Trophoblast cell (in vitro differentiated cells and primary cell): ENCODE data around the gene ALKBH8.

ENCODE experiments used
- DNase-seq, 2 donors: peaks; one replicate each; pipeline ENCODE4 v3.0.0-alpha.2; 2016
- H2AFZ ChIP-seq: 2 replicates; pipeline ENCODE4 v1.6.1; 2013; ENCODE audit warnings: low read length, moderate library complexity, mild to moderate bottlenecking; ENCODE audit not compliant: insufficient read depth, poor library complexity
- H2AK5ac ChIP-seq: 2 replicates; pipeline ENCODE4 v1.6.1; 2013; ENCODE audit warnings: mild to moderate bottlenecking, low read length
- H2BK120ac ChIP-seq: 2 replicates; pipeline ENCODE4 v1.6.1; 2013; ENCODE audit warnings: low read length, mild to moderate bottlenecking, moderate library complexity; ENCODE audit not compliant: insufficient read depth, poor library complexity
- H2BK12ac ChIP-seq: 2 replicates; pipeline ENCODE4 v1.6.1; 2013; ENCODE audit warnings: mild to moderate bottlenecking, low read length, moderate library complexity
- H2BK5ac ChIP-seq: 2 replicates; pipeline ENCODE4 v1.6.1; 2013; ENCODE audit warnings: low read length, low read depth, moderate library complexity, mild to moderate bottlenecking; ENCODE audit not compliant: poor library complexity
- H3K14ac ChIP-seq: 2 replicates; pipeline ENCODE4 v1.6.1; 2013; ENCODE audit warnings: mild to moderate bottlenecking, low read length
- H3K18ac ChIP-seq: 2 replicates; pipeline ENCODE4 v1.6.1; 2013; ENCODE audit warnings: mild to moderate bottlenecking, low read length
- H3K23ac ChIP-seq: 2 replicates; pipeline ENCODE4 v1.6.1; 2013; ENCODE audit warnings: low read length
- H3K27ac ChIP-seq: 2 replicates; pipeline ENCODE4 v1.5.1; 2013; ENCODE audit warnings: low read depth, mild to moderate bottlenecking, inconsistent platforms, low read length, moderate library complexity
- H3K27me3 ChIP-seq: 2 replicates; pipeline ENCODE4 v1.6.1; 2013; ENCODE audit warnings: inconsistent platforms, mild to moderate bottlenecking, low read length, moderate library complexity; ENCODE audit not compliant: insufficient read depth
- H3K36me3 ChIP-seq, 2 experiments: 1 replicate in 1 of 2; 2 replicates in 1 of 2; pipeline ENCODE4 v1.6.1; 2013; ENCODE audit warnings: low read length in 2 of 2, mild to moderate bottlenecking in 2 of 2, moderate library complexity in 1 of 2; ENCODE audit not compliant: insufficient read depth in 2 of 2, control insufficient read depth in 1 of 2
- H3K4ac ChIP-seq: 2 replicates; pipeline ENCODE4 v1.6.1; 2013; ENCODE audit warnings: low read depth, mild to moderate bottlenecking, low read length, moderate library complexity
- H3K4me1 ChIP-seq, 2 experiments: 1 replicate in 1 of 2; 2 replicates in 1 of 2; pipeline ENCODE4 v1.6.1; 2013; ENCODE audit warnings: low read length in 2 of 2, mild to moderate bottlenecking in 2 of 2, moderate library complexity in 1 of 2; ENCODE audit not compliant: insufficient read depth in 2 of 2, control insufficient read depth in 1 of 2
- H3K4me2 ChIP-seq: 2 replicates; pipeline ENCODE4 v1.6.1; 2013; ENCODE audit warnings: inconsistent platforms, mild to moderate bottlenecking, low read length, moderate library complexity
- H3K4me3 ChIP-seq: 2 replicates; pipeline ENCODE4 v1.5.1; 2013; ENCODE audit warnings: mild to moderate bottlenecking, low read depth, low read length, inconsistent platforms
- H3K79me1 ChIP-seq: one replicate; pipeline ENCODE4 v1.6.1; 2013; ENCODE audit warnings: low read length
- H3K79me2 ChIP-seq: 2 replicates; pipeline ENCODE4 v1.6.1; 2013; ENCODE audit warnings: low read length, mild to moderate bottlenecking; ENCODE audit not compliant: control insufficient read depth, insufficient read depth, poor library complexity
- H3K9ac ChIP-seq: 2 replicates; pipeline ENCODE4 v1.6.1; 2013; ENCODE audit warnings: mild to moderate bottlenecking, low read length
- H3K9me3 ChIP-seq: 2 replicates; pipeline ENCODE4 v1.6.1; 2013; ENCODE audit warnings: low read depth, mild to moderate bottlenecking, control low read depth, inconsistent platforms, low read length; ENCODE audit not compliant: insufficient read depth
- H4K12ac ChIP-seq: 2 replicates; pipeline ENCODE4 v1.6.1; 2013; ENCODE audit warnings: low read depth, mild to moderate bottlenecking, low read length, moderate library complexity
- H4K8ac ChIP-seq: 2 replicates; pipeline ENCODE4 v1.6.1; 2013; ENCODE audit warnings: low read depth, mild to moderate bottlenecking, low read length, moderate library complexity
- H4K91ac ChIP-seq: one replicate; pipeline ENCODE4 v1.6.1; 2013; ENCODE audit warnings: low read depth, mild to moderate bottlenecking, low read length, moderate library complexity
- WGBS: extraction: QIAGEN DNeasy Blood & Tissue Kit; methylation state at CpG from one replicate; pipeline ENCODE4 v1.1.7; 2013; ENCODE audit warnings: missing lambda C conversion rate; ENCODE audit not compliant: insufficient read length, insufficient coverage; ENCODE audit errors: extremely low coverage; 5-methylcytosine and 5-hydroxymethylcytosine counted together

ALKBH8 gene

DNA sequence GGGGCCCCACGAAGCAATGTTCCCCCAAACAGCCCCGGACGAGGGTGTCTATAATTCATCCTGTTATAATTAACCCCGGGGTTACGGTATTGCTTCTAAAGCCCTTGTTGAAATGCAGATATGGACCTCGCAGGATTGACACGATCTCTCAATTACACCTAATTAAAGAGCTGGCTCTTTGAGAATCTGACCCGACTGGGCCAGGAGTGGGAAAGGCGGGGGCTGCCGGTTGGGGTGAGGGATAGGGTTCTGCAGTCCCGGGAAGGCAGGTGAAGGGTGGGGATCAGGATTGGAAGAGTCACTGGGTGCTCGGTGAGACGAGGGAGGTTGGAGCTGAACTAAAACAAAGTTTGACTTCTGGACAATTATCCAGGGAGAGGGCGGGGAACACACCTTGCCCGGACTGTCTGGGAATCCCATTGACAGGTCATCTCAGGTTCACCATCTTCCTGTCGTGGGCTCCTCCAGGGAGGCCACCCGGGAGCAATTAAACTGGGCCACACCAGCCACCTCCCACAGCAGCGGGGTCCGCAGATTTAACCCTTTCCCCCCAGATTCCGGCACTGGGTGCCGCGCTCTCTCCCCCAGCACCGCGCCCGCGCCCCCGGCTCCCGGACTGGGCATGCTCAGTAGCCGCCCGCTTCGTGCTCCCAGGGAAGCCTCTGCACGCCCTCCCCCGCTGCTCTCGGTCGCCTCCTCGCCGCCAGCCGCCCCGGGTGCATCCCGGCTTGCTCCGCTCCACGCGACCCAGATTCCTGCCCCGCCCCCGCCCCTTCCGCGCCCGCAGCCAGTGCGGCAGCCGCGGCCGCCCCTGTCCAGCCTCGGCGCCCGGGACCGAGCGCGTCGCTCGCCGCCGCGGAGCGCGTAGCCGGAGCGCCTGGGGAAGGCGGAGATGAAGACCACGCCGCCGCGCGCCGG lies 25.2 kb upstream of the ALKBH8 start, which contains the start of gene ELMOD1:
TSS of gene ELMOD1 (plus strand) at position 688 of the 918 bp plus-strand sequence. CDS start 27,043 bp downstream, outside the sequence.
- H4K8ac ChIP-seq: no peak within 1 kb of the TSS
- no peak within 1 kb of the TSS for H3K27ac ChIP-seq
- H2BK5ac ChIP-seq: no peak within 1 kb of the TSS
- peaks cover 4% of the 10 kb centered on the region for H3K9me3 ChIP-seq
- H3K23ac ChIP-seq: no peak within 1 kb of the TSS
- no peak within 1 kb of the TSS for H3K14ac ChIP-seq
- WGBS: no CpG with 5 or more reads among the region's 74 CpGs
- H3K36me3 ChIP-seq: no peaks in the 10 kb centered on the region
- peak within 1 kb of the TSS; percentile 24 for H2AFZ ChIP-seq
- H3K4ac ChIP-seq: no peak within 1 kb of the TSS
- no peak within 1 kb of the TSS for H2BK120ac ChIP-seq
- no peak within 1 kb of the TSS for H3K9ac ChIP-seq
- H3K18ac ChIP-seq: no peak within 1 kb of the TSS
- H4K12ac ChIP-seq: no peak within 1 kb of the TSS
- no peak within 1 kb of the TSS for H2AK5ac ChIP-seq
- no peak within 1 kb of the TSS for H2BK12ac ChIP-seq
- H3K79me2 ChIP-seq: no peaks in the 10 kb centered on the region
- no peak within 1 kb of the TSS for H4K91ac ChIP-seq
- peak within 1 kb of the TSS; percentile 93 for H3K4me2 ChIP-seq
- peak; percentile 39 to 58 for DNase-seq
- peak within 1 kb of the TSS; percentile 76 for H3K4me3 ChIP-seq
- peaks cover 7 to 8% of the 10 kb centered on the region in 2 experiments for H3K4me1 ChIP-seq
- peaks cover 36% of the 10 kb centered on the region for H3K27me3 ChIP-seq
- H3K79me1 ChIP-seq: no peaks in the 10 kb centered on the region

DNA sequence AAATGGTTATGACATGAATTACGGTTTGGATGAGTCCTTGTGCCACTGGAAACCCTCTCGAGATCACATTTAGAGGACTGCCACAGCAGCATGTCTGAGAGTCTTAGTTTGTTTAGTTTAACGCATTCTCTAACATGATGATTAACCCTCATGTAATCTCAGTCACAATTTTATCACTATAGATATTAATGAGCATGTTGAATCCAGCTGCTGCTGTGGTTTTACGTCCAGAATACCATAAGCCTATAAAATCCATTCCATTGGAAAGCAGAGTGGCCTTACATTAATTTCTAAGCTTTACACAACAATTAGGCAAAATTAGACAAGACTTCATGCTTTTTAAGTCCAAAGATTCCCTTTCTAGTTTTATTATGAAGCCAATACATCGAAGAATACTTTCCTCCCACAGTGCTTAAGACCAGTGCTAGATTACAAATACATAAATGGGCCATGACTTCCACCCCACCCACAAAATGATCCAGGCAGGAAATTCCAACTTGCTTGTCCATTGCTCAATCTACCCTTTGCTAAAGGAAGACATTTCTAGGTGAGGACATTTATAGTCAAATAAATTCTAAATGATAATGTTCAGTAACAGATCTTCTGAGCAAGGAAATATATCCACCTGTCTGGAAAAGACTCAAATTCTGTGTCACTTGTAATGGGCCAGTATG lies 21.9 kb upstream of the ALKBH8 start:
- H3K18ac ChIP-seq: no peak overlapping the region
- H3K27ac ChIP-seq: no peak overlapping the region
- no peak overlapping the region for H2BK5ac ChIP-seq
- peaks cover 26% of the 10 kb centered on the region for H3K27me3 ChIP-seq
- H3K23ac ChIP-seq: no peak overlapping the region
- H3K79me1 ChIP-seq: no peaks in the 10 kb centered on the region
- H3K4ac ChIP-seq: no peak overlapping the region
- H2BK12ac ChIP-seq: no peak overlapping the region
- DNase-seq: no peak
- no CpG with 5 or more reads among the region's 5 CpGs for WGBS
- no peak overlapping the region for H4K91ac ChIP-seq
- H3K14ac ChIP-seq: no peak overlapping the region
- H3K36me3 ChIP-seq: no peaks in the 10 kb centered on the region
- H3K9me3 ChIP-seq: peaks cover 4% of the 10 kb centered on the region
- peaks cover 7 to 8% of the 10 kb centered on the region in 2 experiments for H3K4me1 ChIP-seq
- no peak overlapping the region for H4K8ac ChIP-seq
- H3K4me3 ChIP-seq: no peak overlapping the region
- H4K12ac ChIP-seq: no peak overlapping the region
- H2AK5ac ChIP-seq: no peak overlapping the region
- no peak overlapping the region for H2BK120ac ChIP-seq
- no peaks in the 10 kb centered on the region for H3K79me2 ChIP-seq
- no peak overlapping the region for H3K4me2 ChIP-seq
- no peak overlapping the region for H2AFZ ChIP-seq
- no peak overlapping the region for H3K9ac ChIP-seq

DNA sequence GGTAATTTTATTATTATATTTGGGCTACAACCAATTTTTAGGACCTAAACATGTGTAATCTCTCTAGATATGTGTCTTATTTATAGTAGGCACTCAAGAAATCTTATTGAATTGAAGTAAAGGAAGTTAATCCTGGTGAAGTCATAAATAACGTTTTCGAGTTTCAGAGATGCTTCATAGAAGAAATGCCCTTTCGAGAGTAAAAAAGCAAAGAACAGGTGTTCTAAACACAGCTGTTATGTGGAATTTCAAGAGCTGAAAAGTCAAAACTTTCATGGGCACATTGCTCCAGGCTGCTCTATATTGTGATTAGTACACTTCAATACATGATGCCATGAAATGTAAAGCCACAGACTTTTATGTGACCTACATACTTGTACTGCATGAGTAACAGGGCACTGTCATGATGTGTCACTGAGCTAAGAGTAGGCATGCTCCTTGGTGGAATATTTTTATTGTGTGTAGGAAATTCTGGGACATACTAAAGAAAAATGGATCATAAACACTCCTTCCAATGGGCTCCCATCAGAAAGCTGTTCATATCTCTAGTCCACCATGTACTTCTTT lies 18.2 kb upstream of the ALKBH8 start:
- Histone ChIP-seq H3K9me3 (no peaks in the 10 kb centered on the region), H4K12ac (no peak overlapping the region), H3K14ac (no peak overlapping the region), H3K4me3 (no peak overlapping the region), H4K91ac (no peak overlapping the region), H3K27ac (no peak overlapping the region), H3K4me1 (no peaks in the 10 kb centered on the region), H3K4me2 (no peak overlapping the region), H2AFZ (no peak overlapping the region), H2BK12ac (no peak overlapping the region), H3K23ac (no peak overlapping the region), H2BK5ac (no peak overlapping the region), H3K36me3 (no peaks in the 10 kb centered on the region), H3K4ac (no peak overlapping the region), H2AK5ac (no peak overlapping the region), H3K18ac (no peak overlapping the region), H3K79me1 (no peaks in the 10 kb centered on the region), H4K8ac (no peak overlapping the region), H3K9ac (no peak overlapping the region), H3K79me2 (no peaks in the 10 kb centered on the region), H3K27me3 (peaks cover 2% of the 10 kb centered on the region), H2BK120ac (no peak overlapping the region)
- no CpG with 5 or more reads among the region's 3 CpGs for WGBS
- DNase-seq: no peak

DNA sequence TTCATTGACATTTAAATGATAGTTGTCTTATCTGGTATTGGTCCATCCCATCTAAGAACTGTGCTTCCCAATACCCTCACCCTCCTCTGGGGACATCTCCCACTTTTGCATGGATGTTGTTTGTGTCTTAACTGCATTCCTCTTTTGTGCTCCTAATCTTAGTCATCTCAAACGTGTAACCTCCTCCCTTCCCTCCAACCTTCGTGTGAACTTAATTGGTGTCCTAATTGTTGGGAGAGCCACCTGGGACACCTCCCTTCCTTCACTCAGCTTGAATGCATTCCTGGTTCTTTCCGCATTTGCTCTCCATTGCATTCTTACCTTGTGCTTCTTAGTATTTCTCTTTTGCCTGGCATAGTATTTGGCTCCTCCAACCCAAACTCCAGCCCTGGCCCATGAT lies 15.6 kb upstream of the ALKBH8 start:
- Histone ChIP-seq H3K4me3 (no peak overlapping the region), H3K23ac (no peak overlapping the region), H3K4me2 (no peak overlapping the region), H3K18ac (no peak overlapping the region), H3K9me3 (no peaks in the 10 kb centered on the region), H3K4ac (no peak overlapping the region), H3K14ac (no peak overlapping the region), H3K9ac (no peak overlapping the region), H2BK12ac (no peak overlapping the region), H2AK5ac (no peak overlapping the region), H3K27me3 (no peaks in the 10 kb centered on the region), H4K8ac (no peak overlapping the region), H3K4me1 (peaks cover 2 to 7% of the 10 kb centered on the region in 2 experiments), H2BK5ac (no peak overlapping the region), H3K36me3 (no peaks in the 10 kb centered on the region), H3K79me1 (no peaks in the 10 kb centered on the region), H3K79me2 (no peaks in the 10 kb centered on the region), H4K91ac (no peak overlapping the region), H2BK120ac (no peak overlapping the region), H2AFZ (no peak overlapping the region), H3K27ac (no peak overlapping the region), H4K12ac (no peak overlapping the region)
- no CpG with 5 or more reads among the region's 3 CpGs for WGBS
- no peak for DNase-seq
